ENCODE measurements around the gene CLN6.

CLN6 gene

GRCh38 chr15:68197170-68197492, 32.4 kb downstream of the CLN6 start:
- H3K4me1 ChIP-seq: peaks cover 27 to 42% (median 31%) of the 10 kb centered on the region in 10 experiments
- peaks cover 3 to 94% (median 54%) of the 10 kb centered on the region in 11 experiments; a peak in 16 of 22 replicates for H4K20me1 ChIP-seq
- peaks cover 41 to 71% (median 54%) of the 10 kb centered on the region in 11 experiments for H3K36me3 ChIP-seq
- H3K9ac ChIP-seq: no peak overlapping the region
- no peak for TF ChIP-seq Cebpa-rat (IDR thresholded peaks at IDR 0.05)
- H3K27ac ChIP-seq: no peak overlapping the region
- no peak overlapping the region for H3K4me3 ChIP-seq
- no peaks in the 10 kb centered on the region for H3K9me3 ChIP-seq (replicated peaks in 1 of 11)
- H3K27me3 ChIP-seq: no peaks in the 10 kb centered on the region
- H3K4me2 ChIP-seq: no peak overlapping the region

- peaks cover 46 to 76% (median 59%) of the 10 kb centered on the region in 11 experiments for H3K36me3 ChIP-seq
- no peak overlapping the region for H3K27ac ChIP-seq
- H3K9me3 ChIP-seq (replicated peaks in 1 of 11): no peaks in the 10 kb centered on the region
- no peak overlapping the region for H3K4me3 ChIP-seq
- H3K9ac ChIP-seq: no peak overlapping the region
- H3K4me2 ChIP-seq: no peak overlapping the region
- TF ChIP-seq Cebpa-rat (IDR thresholded peaks at IDR 0.05): no peak
- H3K4me1 ChIP-seq: peaks cover 22 to 36% (median 26%) of the 10 kb centered on the region in 10 experiments
- H4K20me1 ChIP-seq: peaks cover 3 to 94% (median 52%) of the 10 kb centered on the region in 11 experiments; a peak in 16 of 22 replicates
- H3K27me3 ChIP-seq: no peaks in the 10 kb centered on the region
Observed at GRCh38 chr15:68196445-68197169, 32.9 kb downstream of the CLN6 start.

GRCh38 chr15:68195336-68196112, 34.0 kb downstream of the CLN6 start:
- Histone ChIP-seq H3K4me2 (no peak overlapping the region), H3K36me3 (peaks cover 57 to 87% (median 69%) of the 10 kb centered on the region in 11 experiments), H3K4me1 (peaks cover 11 to 26% (median 15%) of the 10 kb centered on the region in 10 experiments), H3K9me3 (replicated peaks in 1 of 11) (no peaks in the 10 kb centered on the region), H3K9ac (no peak overlapping the region), H3K4me3 (no peak overlapping the region), H3K27me3 (no peaks in the 10 kb centered on the region), H3K27ac (no peak overlapping the region), H4K20me1 (peaks cover 3 to 85% (median 41%) of the 10 kb centered on the region in 11 experiments; a peak in 16 of 22 replicates)
- TF ChIP-seq Cebpa-rat (IDR thresholded peaks at IDR 0.05): no peak

- no peaks in the 10 kb centered on the region for H3K27me3 ChIP-seq
- no peak overlapping the region for H3K9ac ChIP-seq
- H3K27ac ChIP-seq: no peak overlapping the region
- H4K20me1 ChIP-seq: peaks cover 3 to 64% (median 21%) of the 10 kb centered on the region in 11 experiments; a peak in 14 of 22 replicates
- no peak for TF ChIP-seq Cebpa-rat (IDR thresholded peaks at IDR 0.05)
- H3K4me1 ChIP-seq: peaks cover 0 to 4% (median 0%) of the 10 kb centered on the region in 10 experiments; a peak in 2 of 20 replicates
- H3K4me3 ChIP-seq: no peak overlapping the region
- H3K36me3 ChIP-seq: peaks cover 78 to 100% (median 88%) of the 10 kb centered on the region in 11 experiments
- H3K4me2 ChIP-seq: no peak overlapping the region
- H3K9me3 ChIP-seq (replicated peaks in 1 of 11): no peaks in the 10 kb centered on the region
Observed at GRCh38 chr15:68192804-68193486, 36.6 kb downstream of the CLN6 start.

GRCh38 chr15:68192117-68192516, 37.4 kb downstream of the CLN6 start:
- H3K9ac ChIP-seq: no peak overlapping the region
- H3K36me3 ChIP-seq: peaks cover 82 to 100% (median 88%) of the 10 kb centered on the region in 11 experiments
- no peak for TF ChIP-seq Cebpa-rat (IDR thresholded peaks at IDR 0.05)
- H3K4me1 ChIP-seq: 0 out of 20 replicates have a peak, but pooled peaks cover 0 to 1% (median 0%) of the 10 kb centered on the region in 10 experiments
- H4K20me1 ChIP-seq: peaks cover 2 to 57% (median 19%) of the 10 kb centered on the region in 11 experiments; a peak in 12 of 22 replicates
- H3K27ac ChIP-seq: no peak overlapping the region
- no peak overlapping the region for H3K4me3 ChIP-seq
- no peak overlapping the region for H3K4me2 ChIP-seq
- no peaks in the 10 kb centered on the region for H3K9me3 ChIP-seq (replicated peaks in 1 of 11)
- no peaks in the 10 kb centered on the region for H3K27me3 ChIP-seq

- Histone ChIP-seq H3K4me3 (no peak overlapping the region), H3K4me1 (no peaks in the 10 kb centered on the region), H3K9me3 (replicated peaks in 1 of 11) (no peaks in the 10 kb centered on the region), H3K4me2 (no peak overlapping the region), H3K36me3 (peaks cover 84 to 100% (median 88%) of the 10 kb centered on the region in 11 experiments), H3K9ac (no peak overlapping the region), H4K20me1 (peaks cover 2 to 51% (median 19%) of the 10 kb centered on the region in 11 experiments; a peak in 12 of 22 replicates), H3K27ac (no peak overlapping the region), H3K27me3 (no peaks in the 10 kb centered on the region)
- no peak for TF ChIP-seq Cebpa-rat (IDR thresholded peaks at IDR 0.05)
Observed at GRCh38 chr15:68191555-68191954, 38.0 kb downstream of the CLN6 start.

GRCh38 chr15:68190048-68190447, 39.5 kb downstream of the CLN6 start:
- Histone ChIP-seq H3K36me3 (peaks cover 87 to 100% (median 93%) of the 10 kb centered on the region in 11 experiments), H3K9ac (no peak overlapping the region), H3K4me2 (no peak overlapping the region)

GRCh38 chr15:68188647-68189046, 40.9 kb downstream of the CLN6 start:
- Histone ChIP-seq H3K27ac (no peak overlapping the region), H3K27me3 (no peaks in the 10 kb centered on the region), H4K20me1 (peaks cover 0 to 44% (median 4%) of the 10 kb centered on the region in 11 experiments; a peak in 10 of 22 replicates), H3K4me1 (peaks cover 0 to 19% (median 3%) of the 10 kb centered on the region in 10 experiments; a peak in 8 of 20 replicates), H3K9me3 (replicated peaks in 1 of 11) (no peaks in the 10 kb centered on the region), H3K9ac (no peak overlapping the region), H3K4me3 (no peak overlapping the region), H3K4me2 (no peak overlapping the region), H3K36me3 (peaks cover 94 to 100% (median 97%) of the 10 kb centered on the region in 11 experiments)
- TF ChIP-seq Cebpa-rat (IDR thresholded peaks at IDR 0.05): no peak

More at GRCh38 chr15:68190048-68190447, 39.5 kb downstream of the CLN6 start:
- H3K9me3 ChIP-seq (replicated peaks in 1 of 11): no peaks in the 10 kb centered on the region
- H4K20me1 ChIP-seq: peaks cover 0 to 46% (median 6%) of the 10 kb centered on the region in 11 experiments; a peak in 12 of 22 replicates
- H3K4me1 ChIP-seq: peaks cover 0 to 5% (median 0%) of the 10 kb centered on the region in 10 experiments; a peak in 4 of 20 replicates
- no peaks in the 10 kb centered on the region for H3K27me3 ChIP-seq
- H3K27ac ChIP-seq: no peak overlapping the region
- TF ChIP-seq Cebpa-rat (IDR thresholded peaks at IDR 0.05): no peak
- H3K4me3 ChIP-seq: no peak overlapping the region

Data from BLaER1 treated with 17β-estradiol and CSF1 and Interleukin-3, amounts not matched to agents 10 nM and 100 nM (cell line).